Left kidney (tissue), 8 donors: ENCODE measurements around the gene PPP1R12B. TPM values are rescaled to one million over a fixed set of nuclear protein-coding genes. Genes with fewer than 3 reads are reported as not detected.

ENCODE experiments used
- DNase-seq: peaks from one replicate; pipeline ENCODE4 v3.0.0-alpha.2; 2013
- long read RNA-seq, 8 donors: transcript quantifications; one replicate each; lab custom pipeline, GENCODE V29; 2026
- polyA plus RNA-seq: library from polyadenylated mRNA; unstranded; fragments of 120-200 nt; gene quantifications from one replicate; pipeline ENCODE4 v1.2.1, GENCODE V29; 2013; ENCODE audit not compliant: insufficient read length

The PPP1R12B gene, protein sequence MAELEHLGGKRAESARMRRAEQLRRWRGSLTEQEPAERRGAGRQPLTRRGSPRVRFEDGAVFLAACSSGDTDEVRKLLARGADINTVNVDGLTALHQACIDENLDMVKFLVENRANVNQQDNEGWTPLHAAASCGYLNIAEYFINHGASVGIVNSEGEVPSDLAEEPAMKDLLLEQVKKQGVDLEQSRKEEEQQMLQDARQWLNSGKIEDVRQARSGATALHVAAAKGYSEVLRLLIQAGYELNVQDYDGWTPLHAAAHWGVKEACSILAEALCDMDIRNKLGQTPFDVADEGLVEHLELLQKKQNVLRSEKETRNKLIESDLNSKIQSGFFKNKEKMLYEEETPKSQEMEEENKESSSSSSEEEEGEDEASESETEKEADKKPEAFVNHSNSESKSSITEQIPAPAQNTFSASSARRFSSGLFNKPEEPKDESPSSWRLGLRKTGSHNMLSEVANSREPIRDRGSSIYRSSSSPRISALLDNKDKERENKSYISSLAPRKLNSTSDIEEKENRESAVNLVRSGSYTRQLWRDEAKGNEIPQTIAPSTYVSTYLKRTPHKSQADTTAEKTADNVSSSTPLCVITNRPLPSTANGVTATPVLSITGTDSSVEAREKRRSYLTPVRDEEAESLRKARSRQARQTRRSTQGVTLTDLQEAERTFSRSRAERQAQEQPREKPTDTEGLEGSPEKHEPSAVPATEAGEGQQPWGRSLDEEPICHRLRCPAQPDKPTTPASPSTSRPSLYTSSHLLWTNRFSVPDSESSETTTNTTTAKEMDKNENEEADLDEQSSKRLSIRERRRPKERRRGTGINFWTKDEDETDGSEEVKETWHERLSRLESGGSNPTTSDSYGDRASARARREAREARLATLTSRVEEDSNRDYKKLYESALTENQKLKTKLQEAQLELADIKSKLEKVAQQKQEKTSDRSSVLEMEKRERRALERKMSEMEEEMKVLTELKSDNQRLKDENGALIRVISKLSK
- 27.3 TPM for polyA plus RNA-seq
- long read RNA-seq, donor 1 = 0 reads
- long read RNA-seq, donor 2, partial matches to known transcripts = 63 of 64 reads
- long read RNA-seq, donor 2, other reads (novel, unspliced or antisense) = 0 of 64 reads
- long read RNA-seq, donor 3 = 0 reads
- long read RNA-seq, donor 4 = 0 reads
- long read RNA-seq, donor 5, partial matches to known transcripts = 0 of 1 reads
- long read RNA-seq, donor 5, other reads (novel, unspliced or antisense) = 0 of 1 reads
- long read RNA-seq, donor 6, partial matches to known transcripts = 94 of 94 reads
- long read RNA-seq, donor 6, other reads (novel, unspliced or antisense) = 0 of 94 reads
- long read RNA-seq, donor 7, partial matches to known transcripts = 0 of 2 reads
- long read RNA-seq, donor 7, other reads (novel, unspliced or antisense) = 0 of 2 reads
- long read RNA-seq, donor 8, partial matches to known transcripts = 21 of 22 reads
- long read RNA-seq, donor 8, other reads (novel, unspliced or antisense) = 0 of 22 reads

DNA sequence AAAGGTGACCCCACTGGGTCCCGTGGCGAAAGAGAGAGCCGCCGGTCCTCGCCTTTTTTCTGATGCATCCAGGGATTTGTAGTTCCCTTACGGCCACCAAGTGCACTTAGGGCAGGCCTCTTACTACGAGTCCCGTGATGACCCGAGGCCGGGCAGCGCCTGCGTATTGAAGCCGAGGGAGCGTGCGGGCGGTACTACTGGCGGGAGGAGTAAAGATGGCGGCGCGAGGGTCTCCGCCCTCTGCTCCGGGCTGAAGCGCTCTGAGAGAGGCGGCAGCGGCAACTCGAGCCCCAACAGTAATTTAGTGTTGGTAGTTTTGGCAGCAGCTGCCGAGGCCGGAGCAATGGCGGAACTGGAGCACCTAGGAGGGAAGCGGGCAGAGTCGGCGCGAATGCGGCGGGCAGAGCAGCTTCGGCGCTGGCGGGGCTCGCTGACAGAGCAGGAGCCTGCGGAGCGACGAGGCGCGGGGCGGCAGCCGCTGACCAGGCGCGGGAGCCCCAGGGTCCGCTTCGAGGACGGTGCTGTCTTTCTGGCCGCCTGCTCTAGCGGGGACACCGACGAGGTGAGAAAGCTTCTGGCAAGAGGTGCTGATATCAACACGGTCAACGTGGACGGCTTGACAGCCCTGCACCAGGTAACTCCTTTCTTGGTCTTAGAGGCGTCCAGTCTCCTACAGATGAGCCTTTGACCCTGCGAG lies at the start of gene PPP1R12B:
PPP1R12B (plus strand) TSS at position 191 of the 697 bp plus-strand sequence; CDS start at position 344, 153 bp downstream.
- peak; percentile 99 for DNase-seq

DNA sequence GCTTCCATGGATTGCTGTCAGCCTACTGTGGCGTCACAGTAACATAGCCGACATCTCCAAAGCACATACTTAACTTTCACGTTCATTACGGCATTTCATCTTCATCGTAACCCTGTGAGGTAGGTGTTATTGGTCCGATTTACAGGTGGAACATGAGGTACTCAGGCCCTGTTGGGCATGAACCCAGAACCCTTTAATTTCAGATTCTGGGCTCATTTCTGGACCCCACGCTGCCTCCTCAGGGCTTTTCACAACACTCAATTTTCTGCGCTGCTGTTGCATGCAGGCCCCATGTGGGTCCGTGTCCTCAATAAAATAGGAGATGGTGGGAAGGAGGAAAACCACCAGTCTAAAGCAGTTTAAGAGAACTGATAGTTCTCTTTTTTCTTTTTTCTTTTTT lies 46.3 kb upstream of the PPP1R12B start:
- no peak for DNase-seq

DNA sequence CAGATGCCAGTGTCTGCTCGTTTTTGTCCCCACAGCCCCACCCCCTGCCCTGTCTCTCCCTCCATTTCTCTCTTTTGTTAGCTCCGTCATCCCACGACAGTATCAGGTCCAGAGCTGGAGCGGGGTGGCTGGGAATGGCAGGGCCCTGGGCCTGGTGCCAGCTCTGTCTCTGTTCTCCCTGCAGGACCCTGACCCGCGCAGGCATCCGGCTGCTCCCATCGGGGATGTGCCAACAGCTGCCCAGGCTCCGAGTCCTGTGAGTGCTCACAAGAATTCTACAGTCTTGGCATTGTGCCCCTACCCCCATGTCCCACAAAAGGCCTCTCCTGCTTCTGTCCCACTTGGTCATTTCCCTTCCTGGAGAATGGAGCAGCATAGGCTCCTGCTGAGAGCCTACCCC lies 44.1 kb upstream of the PPP1R12B start:
- no peak for DNase-seq

DNA sequence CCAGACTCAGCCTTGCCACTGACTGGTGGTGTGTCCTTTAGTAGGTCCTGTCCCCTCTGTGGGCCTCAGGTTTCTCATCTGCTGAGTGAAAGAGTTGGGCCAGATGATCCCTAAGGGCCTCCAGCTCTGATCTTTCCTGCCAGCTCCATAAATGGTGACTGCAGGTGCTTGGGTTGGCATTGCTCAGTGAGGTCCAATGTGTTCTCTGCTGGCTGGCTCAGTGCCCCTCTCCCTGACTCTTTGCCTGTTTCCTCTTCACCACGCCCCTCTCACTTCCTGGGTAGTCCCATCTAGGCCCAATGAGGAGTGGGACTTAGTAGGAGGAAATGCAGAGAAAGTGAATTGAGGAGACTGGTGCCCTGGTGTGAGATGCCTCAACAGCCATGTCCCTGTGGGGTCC lies 43.3 kb upstream of the PPP1R12B start:
- DNase-seq = no peak

DNA sequence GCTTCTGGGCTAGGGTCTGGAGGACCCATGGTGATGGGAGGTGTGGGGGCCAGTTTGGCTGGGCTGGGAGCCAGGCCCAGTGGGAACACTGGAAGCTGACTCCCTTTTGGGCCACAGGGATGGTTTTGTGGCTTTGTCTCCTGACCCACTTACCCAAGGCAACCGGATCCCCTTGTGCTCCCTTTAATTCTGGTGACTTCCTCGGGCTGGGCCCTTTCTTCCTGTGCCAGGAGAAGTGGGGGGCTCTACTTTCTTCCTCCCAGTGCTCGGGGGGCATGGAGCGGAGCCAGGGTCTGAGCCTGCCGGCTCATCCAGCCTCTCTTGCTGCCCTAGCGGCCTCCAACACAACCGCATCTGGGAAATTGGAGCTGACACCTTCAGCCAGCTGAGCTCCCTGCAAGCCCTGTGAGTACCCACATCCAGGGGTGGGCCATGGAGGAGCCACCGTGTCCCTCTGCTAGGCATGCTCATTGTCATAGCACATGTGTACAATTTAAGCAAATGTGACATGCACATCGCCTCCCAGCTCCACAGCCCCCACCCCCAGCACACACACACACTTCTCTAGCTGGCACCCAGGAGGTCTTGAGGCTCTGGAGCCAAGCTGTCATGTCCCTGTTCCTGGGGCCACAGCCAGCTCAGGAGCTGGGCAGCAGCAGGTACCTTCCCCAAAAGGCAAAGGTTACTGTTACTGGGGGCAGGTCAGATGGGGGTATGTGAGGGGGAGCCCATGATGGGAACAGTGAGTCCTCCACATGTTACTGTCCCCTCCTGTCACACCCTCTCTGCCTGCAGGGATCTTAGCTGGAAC lies 41.8 kb upstream of the PPP1R12B start:
- DNase-seq = no peak

DNA sequence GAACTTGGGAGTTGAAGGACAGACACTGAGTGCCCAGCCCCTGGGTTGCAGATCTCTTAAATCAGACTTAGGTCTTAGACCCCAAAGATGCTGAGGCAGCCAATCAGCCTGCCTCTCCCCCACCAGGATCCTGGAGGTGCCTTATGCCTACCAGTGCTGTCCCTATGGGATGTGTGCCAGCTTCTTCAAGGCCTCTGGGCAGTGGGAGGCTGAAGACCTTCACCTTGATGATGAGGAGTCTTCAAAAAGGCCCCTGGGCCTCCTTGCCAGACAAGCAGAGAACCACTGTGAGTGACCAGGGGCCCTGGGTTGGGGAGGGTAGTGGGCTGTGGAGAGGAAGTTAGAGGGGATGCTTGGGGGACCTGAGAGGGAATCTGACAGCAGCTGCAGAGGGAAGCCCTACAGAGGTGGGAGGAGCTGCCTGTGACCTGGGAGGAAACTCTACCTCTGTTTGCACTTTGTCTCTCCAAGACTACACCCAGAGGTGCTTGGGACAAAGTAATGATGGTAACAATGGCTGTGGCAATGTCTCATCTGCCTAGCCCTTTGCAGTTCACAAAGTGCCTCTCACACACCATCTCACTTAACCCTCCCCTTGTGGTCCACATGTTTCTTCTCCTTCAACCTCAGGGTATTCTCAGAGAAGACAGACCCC lies 38.3 kb upstream of the PPP1R12B start:
- DNase-seq = no peak

DNA sequence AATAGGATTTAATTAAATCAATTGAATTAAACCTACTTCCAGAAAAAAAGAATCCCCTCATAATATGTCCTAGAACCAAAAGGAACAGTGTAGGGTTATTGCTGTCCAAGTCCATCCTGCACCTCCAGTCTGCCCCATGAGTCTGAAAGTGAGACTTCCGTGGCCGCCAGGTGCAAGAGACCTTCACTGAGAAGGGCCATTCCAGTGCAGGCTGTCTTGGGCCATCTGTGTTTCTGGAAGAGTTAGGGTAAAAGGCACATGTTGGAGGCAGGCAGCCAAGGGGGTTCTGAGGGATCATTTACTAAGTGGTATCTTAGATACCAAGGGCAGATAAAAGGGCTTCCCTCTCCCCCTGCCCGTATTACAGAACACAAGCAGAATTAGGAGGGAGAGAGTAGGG lies 37.8 kb upstream of the PPP1R12B start:
- no peak for DNase-seq

DNA sequence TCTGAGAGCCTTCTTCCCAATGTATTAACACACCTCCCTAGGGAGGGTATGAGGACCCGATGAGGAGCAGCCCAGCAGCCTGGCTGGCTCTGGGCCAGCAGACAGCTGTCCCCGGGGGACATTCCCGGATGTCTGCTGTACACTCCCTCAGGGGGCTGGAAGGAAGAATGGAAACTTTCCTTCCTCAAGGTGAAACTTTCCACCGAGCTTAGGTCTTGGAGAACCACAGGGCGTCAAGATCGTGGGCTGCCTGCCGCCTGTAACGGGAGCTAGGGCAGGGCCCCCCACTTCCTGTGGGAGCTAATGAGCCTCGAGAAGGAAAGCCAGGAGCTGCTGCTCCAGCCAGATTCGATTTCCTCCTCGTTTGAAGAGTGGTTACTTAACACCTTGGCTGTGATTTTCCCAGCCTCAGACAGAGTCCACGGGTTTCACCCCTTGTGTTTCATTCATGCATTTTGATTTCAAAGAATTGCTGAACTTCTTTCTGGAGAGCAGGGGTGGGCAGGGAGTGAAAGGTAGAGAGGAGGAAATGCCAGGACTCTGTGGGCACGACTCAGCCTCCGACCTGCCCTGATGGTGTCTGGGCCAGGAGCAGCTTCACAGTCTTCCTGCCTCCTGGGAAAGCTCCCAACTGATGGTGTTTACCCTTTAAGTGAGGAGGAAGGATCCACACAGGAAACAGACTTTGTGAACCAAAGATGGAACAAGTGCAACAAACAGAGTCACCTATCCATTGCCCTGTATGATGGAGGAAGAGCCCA lies 36.4 kb upstream of the PPP1R12B start:
- DNase-seq = peak; percentile 26

DNA sequence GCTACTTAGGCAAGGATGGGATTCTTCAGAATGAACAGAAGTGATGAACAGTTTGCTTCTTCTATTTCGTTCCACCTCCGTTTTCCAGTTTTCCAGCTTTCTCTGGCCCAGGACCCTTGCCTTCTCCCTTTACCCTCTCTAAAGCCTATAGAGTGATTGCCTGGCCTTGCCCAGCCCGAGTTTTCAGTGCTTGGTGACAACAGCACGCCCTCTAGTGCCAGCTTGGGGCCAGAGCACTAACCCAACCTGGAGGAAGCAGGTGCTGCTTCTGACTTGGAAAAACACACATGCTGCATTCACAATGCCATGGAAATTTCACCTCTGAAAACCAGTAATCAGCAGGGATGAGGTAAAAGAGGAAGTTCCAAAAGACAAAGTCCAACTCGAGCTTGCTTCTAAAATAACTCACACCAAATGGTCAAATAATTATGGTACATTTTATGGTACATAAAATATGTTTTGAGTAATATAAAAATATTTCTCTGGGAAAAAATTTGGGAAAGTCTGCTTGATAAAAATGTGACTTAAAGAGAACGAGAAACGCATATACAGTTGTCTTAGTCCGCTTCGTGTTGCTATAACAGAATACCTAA lies 32.8 kb upstream of the PPP1R12B start:
- peak; percentile 75 for DNase-seq

DNA sequence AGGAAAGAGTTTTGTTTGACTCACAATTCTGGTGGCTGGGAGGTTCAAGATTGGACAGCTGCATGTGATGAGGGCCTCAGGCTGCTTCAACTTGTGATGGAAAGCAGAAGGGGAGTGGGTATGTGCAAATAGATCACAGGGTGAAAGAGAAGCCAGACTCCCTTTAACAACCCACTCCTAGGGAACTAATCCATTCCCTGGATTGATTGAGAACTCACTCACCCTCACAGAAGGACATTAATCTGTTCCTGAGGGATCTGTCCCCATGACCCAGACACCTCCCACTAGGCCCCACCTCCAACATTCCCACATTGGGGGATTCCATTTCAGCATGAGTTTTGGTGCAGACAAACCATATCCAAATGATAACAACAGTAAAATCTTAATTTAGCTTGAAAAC lies 32.3 kb upstream of the PPP1R12B start:
- DNase-seq = no peak

DNA sequence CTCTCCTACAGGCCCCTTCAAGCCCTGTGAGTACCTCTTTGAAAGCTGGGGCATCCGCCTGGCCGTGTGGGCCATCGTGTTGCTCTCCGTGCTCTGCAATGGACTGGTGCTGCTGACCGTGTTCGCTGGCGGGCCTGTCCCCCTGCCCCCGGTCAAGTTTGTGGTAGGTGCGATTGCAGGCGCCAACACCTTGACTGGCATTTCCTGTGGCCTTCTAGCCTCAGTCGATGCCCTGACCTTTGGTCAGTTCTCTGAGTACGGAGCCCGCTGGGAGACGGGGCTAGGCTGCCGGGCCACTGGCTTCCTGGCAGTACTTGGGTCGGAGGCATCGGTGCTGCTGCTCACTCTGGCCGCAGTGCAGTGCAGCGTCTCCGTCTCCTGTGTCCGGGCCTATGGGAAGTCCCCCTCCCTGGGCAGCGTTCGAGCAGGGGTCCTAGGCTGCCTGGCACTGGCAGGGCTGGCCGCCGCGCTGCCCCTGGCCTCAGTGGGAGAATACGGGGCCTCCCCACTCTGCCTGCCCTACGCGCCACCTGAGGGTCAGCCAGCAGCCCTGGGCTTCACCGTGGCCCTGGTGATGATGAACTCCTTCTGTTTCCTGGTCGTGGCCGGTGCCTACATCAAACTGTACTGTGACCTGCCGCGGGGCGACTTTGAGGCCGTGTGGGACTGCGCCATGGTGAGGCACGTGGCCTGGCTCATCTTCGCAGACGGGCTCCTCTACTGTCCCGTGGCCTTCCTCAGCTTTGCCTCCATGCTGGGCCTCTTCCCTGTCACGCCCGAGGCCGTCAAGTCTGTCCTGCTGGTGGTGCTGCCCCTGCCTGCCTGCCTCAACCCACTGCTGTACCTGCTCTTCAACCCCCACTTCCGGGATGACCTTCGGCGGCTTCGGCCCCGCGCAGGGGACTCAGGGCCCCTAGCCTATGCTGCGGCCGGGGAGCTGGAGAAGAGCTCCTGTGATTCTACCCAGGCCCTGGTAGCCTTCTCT lies 30.3 kb upstream of the PPP1R12B start:
- no peak for DNase-seq

DNA sequence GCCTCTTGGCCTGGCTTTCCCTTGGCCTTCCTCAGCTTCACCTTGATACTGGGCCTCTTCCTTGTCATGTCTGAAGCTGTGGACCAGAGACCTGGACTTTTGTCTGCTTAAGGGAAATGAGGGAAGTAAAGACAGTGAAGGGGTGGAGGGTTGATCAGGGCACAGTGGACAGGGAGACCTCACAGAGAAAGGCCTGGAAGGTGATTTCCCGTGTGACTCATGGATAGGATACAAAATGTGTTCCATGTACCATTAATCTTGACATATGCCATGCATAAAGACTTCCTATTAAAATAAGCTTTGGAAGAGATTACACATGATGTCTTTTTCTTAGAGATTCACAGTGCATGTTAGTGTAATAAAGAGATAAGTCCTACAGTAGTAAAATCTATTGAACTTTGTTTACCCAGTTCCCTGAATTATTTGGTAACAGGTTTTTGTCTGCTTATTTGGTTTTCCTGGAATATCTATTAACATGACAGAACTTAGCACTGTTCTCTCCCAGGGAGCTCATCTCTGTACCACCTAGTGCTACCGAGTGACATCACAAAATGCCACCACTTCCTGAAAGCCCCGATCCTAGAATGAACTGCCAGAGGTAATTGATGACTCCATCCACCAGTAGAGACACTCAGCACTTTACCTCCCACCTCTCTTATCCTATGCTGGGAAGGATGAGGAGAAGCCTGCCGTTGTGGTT lies 29.0 kb upstream of the PPP1R12B start:
- no peak for DNase-seq

DNA sequence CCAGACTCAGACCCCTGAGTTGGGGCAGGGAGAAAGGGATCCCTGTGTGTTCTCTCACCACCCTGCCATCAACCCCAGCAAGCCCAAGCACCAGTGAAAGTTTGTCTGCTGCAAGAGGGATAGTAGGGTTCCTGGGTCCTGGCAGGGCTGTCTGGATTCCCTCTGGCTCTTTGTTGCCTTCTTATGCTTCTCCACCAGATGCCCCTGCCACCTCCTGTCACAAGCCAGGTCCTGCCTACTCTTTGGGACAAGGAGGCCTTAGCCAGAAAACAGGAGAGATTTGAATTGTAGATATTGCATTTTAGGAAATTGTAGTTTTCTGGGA lies 28.5 kb upstream of the PPP1R12B start:
- DNase-seq = no peak

DNA sequence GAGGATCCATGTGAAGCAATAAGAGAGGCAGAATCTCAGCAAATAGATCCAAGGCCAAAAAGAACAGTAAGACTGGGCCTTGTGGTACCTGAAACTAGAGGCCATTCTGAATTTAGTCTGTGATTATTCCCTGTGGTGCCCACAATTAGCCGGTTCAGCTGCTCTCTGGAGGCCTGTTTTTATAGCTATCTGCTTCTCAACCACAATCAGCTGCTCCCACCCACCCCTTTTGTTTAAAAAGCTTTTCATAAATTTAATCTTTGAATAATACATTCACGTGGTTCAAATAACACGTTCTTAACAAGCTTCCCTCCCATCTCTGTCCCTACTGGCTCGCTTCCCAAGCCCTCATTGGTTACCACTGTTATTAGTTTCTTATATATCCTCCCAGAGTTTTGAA lies 24.8 kb upstream of the PPP1R12B start:
- DNase-seq = no peak

DNA sequence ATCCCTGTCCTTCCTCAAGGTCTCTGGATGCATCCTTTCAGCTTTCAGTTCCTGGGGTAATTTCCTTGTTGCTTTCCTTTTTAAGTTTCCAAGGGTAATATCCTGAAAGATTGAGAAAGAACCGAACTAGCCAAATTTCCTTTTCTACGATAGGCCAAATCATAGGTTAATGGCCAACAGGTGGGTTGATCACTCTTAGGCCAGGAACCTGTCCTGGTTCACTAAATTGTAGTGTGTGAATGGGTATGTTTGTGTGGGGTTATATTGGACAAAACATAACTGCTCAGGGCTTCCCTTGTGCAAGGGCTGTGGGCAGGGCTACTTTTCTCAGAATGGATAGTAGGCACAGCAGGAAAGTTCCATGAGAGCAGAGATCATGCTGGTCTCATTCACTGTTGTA lies 23.9 kb upstream of the PPP1R12B start:
- no peak for DNase-seq

DNA sequence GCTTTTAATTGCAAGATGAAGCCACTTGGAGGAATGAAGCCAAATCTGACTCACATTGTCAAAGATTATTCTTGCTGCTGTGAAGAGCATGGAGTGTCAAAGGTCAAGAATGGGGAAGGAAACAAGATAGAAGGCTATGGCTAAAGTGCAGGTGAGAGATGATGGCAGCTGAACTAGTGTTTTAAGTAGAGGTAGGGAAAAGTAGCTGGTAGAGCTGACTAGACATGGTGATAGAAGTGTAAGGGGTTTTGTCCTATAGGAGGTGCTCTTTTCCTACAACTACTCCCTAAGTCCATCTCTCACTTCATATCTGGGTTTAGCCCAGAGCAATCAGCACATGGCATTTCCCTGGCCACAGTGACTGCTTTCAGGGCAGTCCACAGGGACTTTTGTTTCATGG lies 18.6 kb upstream of the PPP1R12B start:
- no peak for DNase-seq

DNA sequence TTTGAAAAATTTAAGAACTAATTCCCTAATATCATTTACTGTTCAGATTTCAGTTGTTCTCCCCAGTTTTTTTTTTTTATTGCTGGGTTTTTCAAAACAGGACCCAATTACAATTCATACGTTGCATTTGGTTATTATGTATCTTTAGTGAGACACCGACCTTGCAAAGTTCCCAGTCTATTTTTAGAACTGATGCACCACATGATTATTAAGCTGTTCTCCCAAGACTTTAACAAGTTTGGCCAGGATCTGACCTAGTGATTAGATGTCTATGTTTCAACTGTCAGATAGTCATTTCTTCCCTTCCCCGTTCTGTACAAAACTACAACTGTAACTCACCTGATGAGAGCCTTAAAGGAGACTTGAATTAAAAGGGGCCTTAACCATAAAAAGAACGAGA lies 14.6 kb upstream of the PPP1R12B start:
- no peak for DNase-seq
